ENCODE data around the gene SEMA3F. TPM values are rescaled to one million over a fixed set of nuclear protein-coding genes. Genes with fewer than 3 reads are reported as not detected.

SEMA3F gene
- total RNA-seq, 2 experiments from 2014 or later, result 0.34 to 0.43 TPM

GRCh38 chr3:50164984-50165909 is 10.1 kb downstream of the SEMA3F start:
- Mint-ChIP-seq H3K36me3 (ENCODE audit: low read depth) (no peaks in the 10 kb centered on the region), H3K27me3 (no peaks in the 10 kb centered on the region), H3K4me1 (ENCODE audit: low read depth) (no peaks in the 10 kb centered on the region), H3K4me3 (no peak overlapping the region), H3K9me3 (no peaks in the 10 kb centered on the region), H3K27ac (no peak overlapping the region)
- POLR2A ChIA-PET, result interaction anchor here (0.5 kb wide), 1 partner anchor 1708 kb away, joined by 3 read pairs; no protein-coding TSS in a partner anchor
- no peak for DNase-seq
- no peak for TF ChIP-seq CTCF (IDR thresholded peaks at IDR 0.05)
- CTCF ChIA-PET, result interaction anchor here (0.7 to 1.4 kb wide), 3 partner anchors 10 to 44 kb away, joined by 3 to 4 read pairs (median 4); no protein-coding TSS in a partner anchor
- intact Hi-C loops (cut with micrococcal nuclease), result no loop called here
- no peak for ATAC-seq

- no peak for DNase-seq
- Mint-ChIP-seq H3K9me3 (no peaks in the 10 kb centered on the region), H3K4me3 (no peak overlapping the region), H3K27me3 (no peaks in the 10 kb centered on the region), H3K36me3 (ENCODE audit: low read depth) (no peaks in the 10 kb centered on the region), H3K4me1 (ENCODE audit: low read depth) (no peaks in the 10 kb centered on the region), H3K27ac (no peak overlapping the region)
- POLR2A ChIA-PET, result no interaction called here
- no peak for TF ChIP-seq CTCF (IDR thresholded peaks at IDR 0.05)
- no peak for ATAC-seq
- CTCF ChIA-PET, result interaction anchor here (0.7 to 1.4 kb wide), 3 partner anchors 10 to 45 kb away, joined by 3 to 4 read pairs (median 4); no protein-coding TSS in a partner anchor
- intact Hi-C loops (cut with micrococcal nuclease), result no loop called here
Measured at GRCh38 chr3:50165910-50166538, 10.9 kb downstream of the SEMA3F start.

GRCh38 chr3:50166620-50167019 is 11.5 kb downstream of the SEMA3F start:
- no peak for TF ChIP-seq CTCF (IDR thresholded peaks at IDR 0.05)
- CTCF ChIA-PET, result no interaction called here
- Mint-ChIP-seq H3K27me3 (no peaks in the 10 kb centered on the region), H3K27ac (no peak overlapping the region), H3K4me3 (no peak overlapping the region), H3K36me3 (ENCODE audit: low read depth) (no peaks in the 10 kb centered on the region), H3K4me1 (ENCODE audit: low read depth) (no peaks in the 10 kb centered on the region), H3K9me3 (no peaks in the 10 kb centered on the region)
- POLR2A ChIA-PET, result no interaction called here
- DNase-seq, result no peak
- intact Hi-C loops (cut with micrococcal nuclease), result no loop called here
- no peak for ATAC-seq

GRCh38 chr3:50167069-50167840 is 12.1 kb downstream of the SEMA3F start:
- POLR2A ChIA-PET, result no interaction called here

More at GRCh38 chr3:50167069-50167840, 12.1 kb downstream of the SEMA3F start:
- no peaks in the 10 kb centered on the region for H3K27me3 Mint-ChIP-seq
- H3K4me3 Mint-ChIP-seq, result no peak overlapping the region
- no peaks in the 10 kb centered on the region for H3K9me3 Mint-ChIP-seq
- CTCF ChIA-PET, result no interaction called here
- intact Hi-C loops (cut with micrococcal nuclease), result no loop called here
- H3K36me3 Mint-ChIP-seq (ENCODE audit: low read depth), result no peaks in the 10 kb centered on the region
- ATAC-seq, result no peak
- no peak overlapping the region for H3K27ac Mint-ChIP-seq
- no peaks in the 10 kb centered on the region for H3K4me1 Mint-ChIP-seq (ENCODE audit: low read depth)
- DNase-seq, result no peak
- no peak for TF ChIP-seq CTCF (IDR thresholded peaks at IDR 0.05)

Data from activated CD8-positive, alpha-beta T cell treated with anti-CD3 and anti-CD28 coated beads for 36 hours (primary cell).